HK-2 (cell line): ENCODE results near the gene PPIF.

Source experiments
- DNase-seq: peaks from one replicate; pipeline ENCODE4 v3.0.0-alpha.2; 2018; ENCODE audit not compliant: unreplicated experiment

The PPIF gene

GRCh38 chr10:79375321-79376077, 28.2 kb downstream of the PPIF start:
- DNase-seq = peak; percentile 71

- DNase-seq = no peak
Measured at GRCh38 chr10:79376078-79376628, 28.9 kb downstream of the PPIF start.

- DNase-seq = no peak
Measured at GRCh38 chr10:79376751-79377556, 29.7 kb downstream of the PPIF start.

GRCh38 chr10:79377557-79378382, 30.5 kb downstream of the PPIF start:
- no peak for DNase-seq

GRCh38 chr10:79378383-79378646, 31.0 kb downstream of the PPIF start:
- DNase-seq = no peak

- DNase-seq = no peak
Measured at GRCh38 chr10:79378647-79379511, 31.6 kb downstream of the PPIF start.

- DNase-seq = no peak
Measured at GRCh38 chr10:79379512-79380124, 32.3 kb downstream of the PPIF start.

- no peak for DNase-seq
Measured at GRCh38 chr10:79380125-79380945, 33.1 kb downstream of the PPIF start.

GRCh38 chr10:79380946-79381721, 33.9 kb downstream of the PPIF start:
- DNase-seq = no peak

- DNase-seq = peak; percentile 65
Measured at GRCh38 chr10:79381804-79382221, 34.5 kb downstream of the PPIF start.

GRCh38 chr10:79382491-79382941, 35.2 kb downstream of the PPIF start:
- DNase-seq = no peak

- DNase-seq = no peak
Measured at GRCh38 chr10:79383974-79384606, 36.8 kb downstream of the PPIF start.

- DNase-seq = no peak
Measured at GRCh38 chr10:79384773-79385391, 37.6 kb downstream of the PPIF start.

GRCh38 chr10:79385392-79385795, 38.1 kb downstream of the PPIF start:
- DNase-seq = no peak

- no peak for DNase-seq
Measured at GRCh38 chr10:79385804-79386531, 38.7 kb downstream of the PPIF start.

- DNase-seq = no peak
Measured at GRCh38 chr10:79386637-79387465, 39.6 kb downstream of the PPIF start.
